Gastroesophageal sphincter (tissue), 3 donors: ENCODE results near the gene MPPED1.

Experiments used
- POLR2AphosphoS5 ChIP-seq: sonication (generic); formaldehyde crosslinking; IDR thresholded peaks from one replicate; pipeline ENCODE4 v1.6.1; 2017; ENCODE audit warnings: antibody characterized with exemption
- TF ChIP-seq, protein P1 (sequence below), 4 experiments: fragments of 200-600 bp in 2 of 4; fragments of 450-650 bp in 2 of 4; sonication (generic) in 1 of 4; IDR thresholded peaks; one replicate each; pipeline ENCODE4 v1.5.1; 2017 to 2019; ENCODE audit warnings: antibody characterized with exemption in 4 of 4, mild to moderate bottlenecking in 2 of 4, moderate library complexity in 2 of 4

DNA sequence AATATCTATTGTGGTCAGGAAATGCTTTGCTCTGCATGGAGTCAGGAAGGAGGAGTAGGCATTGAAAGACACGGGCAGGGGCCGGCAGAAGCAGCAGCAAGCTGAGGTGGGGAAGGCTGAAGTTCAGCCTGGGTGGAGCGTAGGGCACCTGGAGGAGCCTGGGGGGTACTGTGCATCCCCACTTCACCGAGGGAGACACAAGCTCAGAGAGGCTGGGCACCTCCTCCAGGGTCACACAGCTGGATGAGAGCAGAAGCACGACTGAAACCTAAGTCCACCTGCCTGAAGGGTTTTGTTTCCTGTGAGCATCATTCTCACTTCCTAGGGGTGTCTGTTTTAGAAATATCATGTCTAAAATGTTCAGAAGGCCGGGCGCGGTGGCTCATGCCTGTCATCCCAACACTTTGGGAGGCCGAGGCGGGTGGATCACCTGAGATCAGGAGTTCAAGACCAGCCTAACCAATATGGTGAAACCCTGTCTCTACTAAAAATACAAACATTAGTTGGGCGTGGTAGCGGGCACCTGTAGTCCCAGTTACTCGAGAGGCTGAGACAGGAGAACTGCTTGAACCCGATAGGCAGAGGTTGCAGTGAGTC is 138.3 kb downstream of the MPPED1 start:
- TF ChIP-seq, protein P1, sequence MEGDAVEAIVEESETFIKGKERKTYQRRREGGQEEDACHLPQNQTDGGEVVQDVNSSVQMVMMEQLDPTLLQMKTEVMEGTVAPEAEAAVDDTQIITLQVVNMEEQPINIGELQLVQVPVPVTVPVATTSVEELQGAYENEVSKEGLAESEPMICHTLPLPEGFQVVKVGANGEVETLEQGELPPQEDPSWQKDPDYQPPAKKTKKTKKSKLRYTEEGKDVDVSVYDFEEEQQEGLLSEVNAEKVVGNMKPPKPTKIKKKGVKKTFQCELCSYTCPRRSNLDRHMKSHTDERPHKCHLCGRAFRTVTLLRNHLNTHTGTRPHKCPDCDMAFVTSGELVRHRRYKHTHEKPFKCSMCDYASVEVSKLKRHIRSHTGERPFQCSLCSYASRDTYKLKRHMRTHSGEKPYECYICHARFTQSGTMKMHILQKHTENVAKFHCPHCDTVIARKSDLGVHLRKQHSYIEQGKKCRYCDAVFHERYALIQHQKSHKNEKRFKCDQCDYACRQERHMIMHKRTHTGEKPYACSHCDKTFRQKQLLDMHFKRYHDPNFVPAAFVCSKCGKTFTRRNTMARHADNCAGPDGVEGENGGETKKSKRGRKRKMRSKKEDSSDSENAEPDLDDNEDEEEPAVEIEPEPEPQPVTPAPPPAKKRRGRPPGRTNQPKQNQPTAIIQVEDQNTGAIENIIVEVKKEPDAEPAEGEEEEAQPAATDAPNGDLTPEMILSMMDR (IDR thresholded peaks at IDR 0.05), result no peak
- no peak for TF ChIP-seq POLR2AphosphoS5
